Mesangial cell (primary cell): ENCODE measurements around the gene CERS2. TPM values are rescaled to one million over a fixed set of nuclear protein-coding genes. Genes with fewer than 3 reads are reported as not detected.

Source experiments
- total RNA-seq: library from RNA; depleted of rRNA; stranded (reverse); fragments of >200 nt; gene quantifications from 2 replicates; pipeline ENCODE4 v1.2.3, GENCODE V29; 2015

CERS2 gene
- total RNA-seq: 146 and 174 TPM in 2 replicates

DNA sequence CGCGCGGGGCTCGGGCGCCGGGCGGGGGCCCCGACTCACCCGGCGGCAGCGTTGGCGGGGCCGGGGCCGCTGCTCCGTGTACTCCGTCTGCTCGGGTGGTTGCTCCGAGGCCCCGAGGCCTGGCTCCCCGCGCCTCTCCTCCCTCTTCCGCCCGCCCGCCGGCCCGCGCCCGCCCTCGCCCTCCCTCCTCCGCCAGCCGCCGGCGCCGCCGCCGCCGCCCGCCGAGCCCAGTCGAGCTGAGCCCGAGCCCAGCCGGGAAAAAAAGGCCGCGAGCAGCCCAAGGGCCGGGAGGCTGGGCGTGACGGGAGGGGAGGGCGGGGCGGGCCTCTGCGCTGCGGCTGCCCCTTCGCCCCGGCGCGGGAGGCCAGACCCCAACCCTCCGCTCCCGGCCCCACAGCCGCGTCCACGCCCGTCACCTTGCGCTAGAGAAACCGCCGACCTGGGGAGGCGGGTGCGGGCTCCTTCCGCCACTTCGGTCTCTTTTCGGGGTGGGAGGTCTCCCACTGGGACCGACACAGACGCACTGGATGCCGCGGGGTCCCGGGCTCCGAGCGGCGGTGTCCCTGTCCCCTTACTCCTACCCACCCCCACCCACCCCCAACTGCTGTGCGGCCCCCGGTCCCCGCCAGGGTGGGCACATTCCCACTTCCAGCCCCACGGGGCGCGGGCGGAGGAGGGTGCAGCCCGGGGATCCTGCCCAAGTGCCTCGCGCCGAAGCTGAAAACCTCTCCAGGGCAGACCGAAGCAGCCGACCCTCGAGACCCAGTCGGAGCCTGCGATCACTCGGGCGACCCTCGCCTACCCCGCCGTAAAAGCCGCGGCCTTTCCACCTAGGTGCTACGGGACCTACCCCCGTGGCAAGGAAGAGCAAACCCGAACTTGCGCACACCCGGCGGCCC, at the start of gene CERS2:
Gene CERS2 (minus strand): TSS at position 256 of the 899 bp plus-strand sequence. CDS start 5,745 bp downstream, outside the sequence.

GRCh38 chr1:151008244-151009205, 33.9 kb upstream of the CERS2 start, which contains the start of gene PRUNE1:
Gene PRUNE1 (plus strand): TSS chr1:151008449. CDS start chr1:151008633, 184 bp downstream.

DNA sequence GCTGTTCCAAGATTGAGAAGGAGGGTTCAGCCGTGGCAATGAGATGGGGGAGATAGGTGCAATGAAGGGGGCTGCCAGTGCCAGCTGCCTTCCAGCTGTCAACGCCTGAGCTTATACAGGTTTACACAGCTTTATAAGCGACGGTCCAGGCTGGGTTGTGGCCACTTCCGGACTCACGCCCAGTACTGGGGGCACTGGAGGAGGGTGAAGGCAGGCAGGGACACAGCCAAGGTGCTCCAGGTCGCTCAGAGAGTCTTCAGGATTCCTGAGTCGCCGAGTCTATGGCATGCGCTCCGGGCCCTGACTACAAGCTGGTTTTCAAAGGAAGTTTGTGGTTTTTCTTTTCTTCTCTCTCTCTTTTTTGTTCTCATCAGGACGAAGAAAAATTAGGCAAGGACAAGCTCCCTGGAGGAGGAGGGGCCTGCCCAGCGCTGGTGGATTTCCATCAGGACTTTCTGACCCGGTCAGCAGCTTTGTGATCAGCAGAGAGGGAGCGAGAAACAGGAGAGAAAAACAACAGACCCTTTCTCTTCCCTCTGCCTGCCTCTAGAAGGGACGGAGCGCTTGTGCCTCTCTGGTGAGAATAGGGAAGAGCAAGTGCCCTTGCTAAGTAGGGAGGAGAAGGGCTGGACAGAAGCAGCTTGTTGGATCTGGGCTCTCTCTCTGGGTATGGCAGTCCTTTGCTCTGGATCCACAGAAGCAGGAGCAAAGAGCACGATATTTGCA, 31.9 kb upstream of the CERS2 start, which contains the start of gene MINDY1:
Gene MINDY1 (minus strand): TSS at position 576 of the 726 bp plus-strand sequence. CDS start 4,285 bp downstream, outside the sequence.

GRCh38 chr1:150981805-150982712, 7.4 kb upstream of the CERS2 start, which contains the start of gene ANXA9:
Gene ANXA9 (plus strand): TSS chr1:150982292. CDS start chr1:150983106, 814 bp downstream.

DNA sequence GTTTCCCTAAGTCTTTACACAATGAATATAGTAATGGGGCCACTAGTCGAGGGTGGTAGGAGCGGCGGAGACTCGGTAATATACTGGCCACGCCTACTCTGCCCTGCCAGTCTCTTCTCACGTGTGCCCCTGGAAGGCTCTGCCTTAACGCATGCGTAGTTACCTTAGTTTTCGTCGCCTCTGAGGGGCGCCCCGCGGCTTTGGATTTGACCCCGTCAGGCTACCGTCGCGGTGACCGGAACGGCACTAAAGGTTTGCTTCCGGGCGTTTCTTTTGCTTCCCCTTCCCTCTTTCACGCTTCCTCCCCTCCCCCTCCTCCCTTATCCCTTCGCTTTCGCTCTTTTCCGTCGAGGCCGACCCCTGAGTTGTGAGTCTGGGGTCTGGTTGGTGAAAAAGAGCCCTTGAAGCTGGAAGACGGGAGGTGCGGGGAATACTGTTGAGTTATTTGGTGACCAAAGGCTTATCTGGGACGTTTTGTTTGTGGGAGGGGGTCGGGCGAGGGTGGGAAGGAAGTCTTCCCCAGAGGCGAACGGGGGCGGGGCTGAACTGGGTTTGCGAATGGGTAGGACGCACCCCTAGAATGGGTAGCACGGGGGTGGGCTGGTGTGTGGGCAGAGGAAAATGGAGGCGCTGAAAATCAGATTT, 48.4 kb downstream of the CERS2 start, which contains the start of gene SETDB1:
Gene SETDB1 (plus strand): TSS at position 267 of the 645 bp plus-strand sequence. CDS start 1,352 bp downstream, outside the sequence.

Other genes with a start within 250 kb of the CERS2 start
- under 0.01 and 0.33 TPM in 2 replicates for gene CTSS, start 209.1 kb downstream of the CERS2 start, total RNA-seq
- 2.0 and 8.2 TPM in 2 replicates for gene CTSK, start 166.6 kb downstream of the CERS2 start, total RNA-seq
- gene ARNT, start 98.2 kb downstream of the CERS2 start, total RNA-seq: 15.0 and 27.9 TPM in 2 replicates
- gene CTXND2, start 87.7 kb downstream of the CERS2 start, total RNA-seq: not detected in 2 replicates
- 20.9 and 30.4 TPM in 2 replicates for gene SETDB1, start 48.5 kb downstream of the CERS2 start, total RNA-seq
- 0.33 and 1.3 TPM in 2 replicates for gene ANXA9, start 7.5 kb upstream of the CERS2 start, total RNA-seq
- 12.1 and 27.3 TPM in 2 replicates for gene MINDY1, start 32.1 kb upstream of the CERS2 start, total RNA-seq
- 17.8 and 21.6 TPM in 2 replicates for gene PRUNE1, start 33.6 kb upstream of the CERS2 start, total RNA-seq
- 0.33 TPM in 1 of 2 replicates, not detected in the other for gene BNIPL, start 61.8 kb upstream of the CERS2 start, total RNA-seq
- gene C1orf56, start 72.9 kb upstream of the CERS2 start, total RNA-seq: 2.0 and 3.0 TPM in 2 replicates
- gene CDC42SE1, start 84.8 kb upstream of the CERS2 start, total RNA-seq: 47.5 and 47.9 TPM in 2 replicates
- gene MLLT11, start 85.6 kb upstream of the CERS2 start, total RNA-seq: 10.9 and 23.8 TPM in 2 replicates
- 2.8 and 3.4 TPM in 2 replicates for gene GABPB2, start 95.9 kb upstream of the CERS2 start, total RNA-seq
- 5.4 and 8.0 TPM in 2 replicates for gene SEMA6C, start 171.8 kb upstream of the CERS2 start, total RNA-seq
- not detected in 2 replicates for gene TNFAIP8L2, start 181.8 kb upstream of the CERS2 start, total RNA-seq
- 5.2 and 7.1 TPM in 2 replicates for gene LYSMD1, start 191.1 kb upstream of the CERS2 start, total RNA-seq
- gene SCNM1, start 191.3 kb upstream of the CERS2 start, total RNA-seq: 44.0 and 51.2 TPM in 2 replicates
- gene TMOD4, start 201.1 kb upstream of the CERS2 start, total RNA-seq: 0.63 TPM in 1 of 2 replicates, not detected in the other
- 45.8 and 54.4 TPM in 2 replicates for gene VPS72, start 215.4 kb upstream of the CERS2 start, total RNA-seq
- gene PIP5K1A, start 223.7 kb upstream of the CERS2 start, total RNA-seq: 51.7 and 62.7 TPM in 2 replicates